GM18508 (cell line): ENCODE data around the gene TTC39B.
"Not testable (repeated sequence)": the region's sequence is repeated elsewhere in the genome, so short reads cannot be mapped to it uniquely, and the experiment has no call there.

Source experiments
- ATAC-seq: cut with Tn5 transposase; IDR thresholded peaks from one replicate; pipeline ENCODE4 v1.9.1; 2021; ENCODE audit warnings: moderate number of reproducible peaks; ENCODE audit not compliant: insufficient read depth, unreplicated experiment

TTC39B gene

GRCh38 chr9:15272377-15272928, 34.6 kb downstream of the TTC39B start:
- ATAC-seq, result no peak

- ATAC-seq, result no peak
Measured at GRCh38 chr9:15271403-15271802, 35.6 kb downstream of the TTC39B start.

GRCh38 chr9:15268782-15269181, 38.2 kb downstream of the TTC39B start:
- ATAC-seq, result no peak

- no peak for ATAC-seq
Measured at GRCh38 chr9:15268317-15268716, 38.7 kb downstream of the TTC39B start.

- ATAC-seq, result no peak
Measured at GRCh38 chr9:15264918-15265317, 42.1 kb downstream of the TTC39B start.

GRCh38 chr9:15262581-15262980, 44.4 kb downstream of the TTC39B start:
- no peak for ATAC-seq

GRCh38 chr9:15256426-15256825, 50.6 kb downstream of the TTC39B start:
- ATAC-seq, result no peak

GRCh38 chr9:15253786-15254185, 53.2 kb downstream of the TTC39B start:
- no peak for ATAC-seq

- ATAC-seq, result no peak
Measured at GRCh38 chr9:15253197-15253596, 53.8 kb downstream of the TTC39B start.

- ATAC-seq, result no peak
Measured at GRCh38 chr9:15249981-15250380, 57.0 kb downstream of the TTC39B start.

- ATAC-seq, result no peak
Measured at GRCh38 chr9:15249042-15249818, 57.8 kb downstream of the TTC39B start.

- ATAC-seq, result no peak
Measured at GRCh38 chr9:15248621-15249020, 58.4 kb downstream of the TTC39B start.

- no peak for ATAC-seq
Measured at GRCh38 chr9:15248081-15248480, 58.9 kb downstream of the TTC39B start.

GRCh38 chr9:15246708-15247107, 60.3 kb downstream of the TTC39B start:
- ATAC-seq, result no peak

GRCh38 chr9:15246243-15246642, 60.8 kb downstream of the TTC39B start:
- ATAC-seq, result no peak

GRCh38 chr9:15244001-15244441, 63.0 kb downstream of the TTC39B start:
- ATAC-seq, result no peak

- ATAC-seq, result no peak
Measured at GRCh38 chr9:15243081-15243480, 63.9 kb downstream of the TTC39B start.

- ATAC-seq, result no peak
Measured at GRCh38 chr9:15240927-15241326, 66.1 kb downstream of the TTC39B start.

GRCh38 chr9:15239816-15240215, 67.2 kb downstream of the TTC39B start:
- ATAC-seq, result no peak

GRCh38 chr9:15238646-15239045, 68.4 kb downstream of the TTC39B start:
- no peak for ATAC-seq

- ATAC-seq, result no peak
Measured at GRCh38 chr9:15235658-15236057, 71.4 kb downstream of the TTC39B start.

GRCh38 chr9:15233941-15234490, 73.0 kb downstream of the TTC39B start:
- not testable (repeated sequence) for ATAC-seq
